Chondrocyte (in vitro differentiated cells): Measurements from ENCODE around the gene FBXL20. TPM values are rescaled to one million over a fixed set of nuclear protein-coding genes. Genes with fewer than 3 reads are reported as not detected.
"Not testable (repeated sequence)": the region's sequence is repeated elsewhere in the genome, so short reads cannot be mapped to it uniquely, and the experiment has no call there.

ENCODE experiments used
- DNase-seq: peaks from one replicate; pipeline ENCODE4 v3.0.0; 2021; ENCODE audit warnings: mixed read lengths, low spot score
- H3K27ac Mint-ChIP-seq: one replicate; pipeline ENCODE4 v1.8.0; 2021; ENCODE audit warnings: mild to moderate bottlenecking, moderate library complexity, mixed read lengths; ENCODE audit not compliant: unreplicated experiment
- H3K27me3 Mint-ChIP-seq: 2 replicates; pipeline ENCODE4 v1.8.0; 2021; ENCODE audit warnings: low read depth, mixed read lengths
- H3K36me3 Mint-ChIP-seq: 2 replicates; pipeline ENCODE4 v1.8.0; 2021; ENCODE audit warnings: low read depth, mixed read lengths
- H3K4me1 Mint-ChIP-seq: 2 replicates; pipeline ENCODE4 v1.8.0; 2021; ENCODE audit warnings: low read depth, mild to moderate bottlenecking, mixed read lengths
- H3K4me3 Mint-ChIP-seq: one replicate; pipeline ENCODE4 v1.8.0; 2021; ENCODE audit warnings: mild to moderate bottlenecking, moderate library complexity, mixed read lengths; ENCODE audit not compliant: unreplicated experiment
- H3K9me3 Mint-ChIP-seq: 2 replicates; pipeline ENCODE4 v1.8.0; 2021; ENCODE audit warnings: low read depth, mixed read lengths
- CTCF ChIP-seq: fragments of 200-600 bp; sonication (generic); IDR thresholded peaks from 2 replicates; pipeline ENCODE4 v1.5.0; 2021; ENCODE audit warnings: antibody characterized with exemption, mild to moderate bottlenecking, moderate library complexity
- total RNA-seq: library from RNA; stranded (reverse); gene quantifications from 3 replicates; pipeline ENCODE4 v1.2.1, GENCODE V29; 2021

The FBXL20 gene
- total RNA-seq, 1 donor from 2014 or later, result 21.8 TPM

DNA sequence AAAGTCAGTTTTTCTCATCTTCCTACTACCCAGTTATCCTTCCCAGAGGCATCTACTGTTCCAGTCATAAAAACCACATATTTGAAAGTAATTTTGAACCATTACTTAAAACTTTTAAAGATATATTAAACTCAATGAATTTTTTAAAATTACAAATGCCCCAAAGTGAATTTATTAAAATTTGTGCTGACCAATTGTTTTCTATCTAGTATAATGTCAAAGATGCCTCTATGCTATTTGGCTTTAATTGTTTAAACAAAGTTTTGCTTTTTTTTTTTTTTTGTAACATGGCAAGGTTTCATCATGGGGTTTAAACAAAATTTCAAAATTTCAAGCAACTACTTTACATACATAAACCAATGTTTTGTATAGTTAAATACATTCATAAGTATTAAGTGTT, 60.7 kb downstream of the FBXL20 start:
- Mint-ChIP-seq H3K4me3 (no peak overlapping the region), H3K36me3 (peaks cover 8% of the 10 kb centered on the region), H3K27ac (no peak overlapping the region), H3K27me3 (no peaks in the 10 kb centered on the region), H3K4me1 (peaks cover 1% of the 10 kb centered on the region), H3K9me3 (no peaks in the 10 kb centered on the region)
- DNase-seq, result no peak
- no peak for TF ChIP-seq CTCF

GRCh38 chr17:39339272-39339671, 62.2 kb downstream of the FBXL20 start:
- peaks cover 10% of the 10 kb centered on the region for H3K4me1 Mint-ChIP-seq
- DNase-seq, result no peak
- H3K27ac Mint-ChIP-seq, result no peak overlapping the region
- no peak for TF ChIP-seq CTCF
- no peak overlapping the region for H3K4me3 Mint-ChIP-seq
- peaks cover 8% of the 10 kb centered on the region for H3K36me3 Mint-ChIP-seq
- H3K9me3 Mint-ChIP-seq, result no peaks in the 10 kb centered on the region
- no peaks in the 10 kb centered on the region for H3K27me3 Mint-ChIP-seq

GRCh38 chr17:39337649-39338048, 63.8 kb downstream of the FBXL20 start:
- not testable (repeated sequence) for H3K36me3 Mint-ChIP-seq, H3K4me1 Mint-ChIP-seq, H3K4me3 Mint-ChIP-seq, H3K27ac Mint-ChIP-seq, DNase-seq, H3K9me3 Mint-ChIP-seq, H3K27me3 Mint-ChIP-seq

- no peak for TF ChIP-seq CTCF
Measured at GRCh38 chr17:39335704-39336223, 65.7 kb downstream of the FBXL20 start.

DNA sequence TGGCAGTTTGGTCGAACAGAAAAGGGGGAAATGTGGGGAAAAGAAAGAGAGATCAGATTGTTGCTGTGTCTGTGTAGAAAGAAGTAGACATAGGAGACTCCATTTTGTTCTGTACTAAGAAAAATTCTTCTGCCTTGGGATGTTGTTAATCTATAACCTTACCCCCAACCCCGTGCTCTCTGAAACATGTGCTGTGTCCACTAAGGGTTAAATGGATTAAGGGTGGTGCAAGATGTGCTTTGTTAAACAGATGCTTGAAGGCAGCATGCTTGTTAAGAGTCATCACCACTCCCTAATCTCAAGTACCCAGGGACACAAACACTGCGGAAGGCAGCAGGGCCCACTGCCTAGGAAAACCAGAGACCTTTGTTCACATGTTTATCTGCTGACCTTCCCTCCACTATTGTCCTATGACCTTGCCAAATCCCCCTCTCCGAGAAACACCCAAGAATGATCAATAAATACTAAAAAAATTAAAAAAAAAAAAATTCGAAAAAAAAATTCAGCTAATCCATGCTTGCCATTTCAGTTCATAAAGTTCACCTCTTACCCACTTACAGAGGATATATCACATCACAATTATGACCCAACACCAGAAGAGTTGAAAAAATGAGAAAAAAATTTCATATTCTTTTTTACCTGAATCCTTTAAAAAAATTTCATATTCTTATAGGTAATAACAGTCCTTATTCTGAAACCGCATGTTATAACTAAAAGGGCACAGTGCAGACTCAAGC, 67.2 kb downstream of the FBXL20 start:
- H3K9me3 Mint-ChIP-seq, H3K27me3 Mint-ChIP-seq, DNase-seq, H3K36me3 Mint-ChIP-seq, H3K4me3 Mint-ChIP-seq, H3K27ac Mint-ChIP-seq: not testable (repeated sequence)
- H3K4me1 Mint-ChIP-seq, result peaks cover 10% of the 10 kb centered on the region

More at GRCh38 chr17:39335704-39336223, 65.7 kb downstream of the FBXL20 start:
- peaks cover 5% of the 10 kb centered on the region for H3K36me3 Mint-ChIP-seq
- no peak for DNase-seq
- H3K9me3 Mint-ChIP-seq, result no peaks in the 10 kb centered on the region
- no peaks in the 10 kb centered on the region for H3K27me3 Mint-ChIP-seq
- H3K4me3 Mint-ChIP-seq, result no peak overlapping the region
- no peak overlapping the region for H3K27ac Mint-ChIP-seq
- peaks cover 10% of the 10 kb centered on the region for H3K4me1 Mint-ChIP-seq

GRCh38 chr17:39332092-39332491, 69.3 kb downstream of the FBXL20 start:
- Mint-ChIP-seq H3K36me3 (peaks cover 3% of the 10 kb centered on the region), H3K9me3 (no peaks in the 10 kb centered on the region), H3K27me3 (no peaks in the 10 kb centered on the region), H3K4me1 (peaks cover 17% of the 10 kb centered on the region), H3K4me3 (no peak overlapping the region), H3K27ac (no peak overlapping the region)
- no peak for DNase-seq
- no peak for TF ChIP-seq CTCF
